Suppressor macrophage treated with lipopolysaccharide for 1 hour (primary cell): ENCODE measurements around the gene EHBP1L1.
"Not testable (repeated sequence)": the region's sequence is repeated elsewhere in the genome, so short reads cannot be mapped to it uniquely, and the experiment has no call there.

Experiments used
- DNase-seq, 3 donors: peaks; one replicate each; pipeline ENCODE4 v3.0.0-alpha.2; 2020 to 2022

EHBP1L1 gene

GRCh38 chr11:65560555-65561418, 15.1 kb upstream of the EHBP1L1 start:
- no peak for DNase-seq

GRCh38 chr11:65562020-65562419, 13.8 kb upstream of the EHBP1L1 start:
- DNase-seq, result no peak

GRCh38 chr11:65562788-65563187, 13.1 kb upstream of the EHBP1L1 start:
- no peak for DNase-seq

- DNase-seq, result peak; percentile 45 to 55 (median 51)
These were observed 12.3 kb upstream of the EHBP1L1 start for GRCh38 chr11:65563601-65564000.

GRCh38 chr11:65564879-65565559, 10.8 kb upstream of the EHBP1L1 start:
- not testable (repeated sequence) for DNase-seq

GRCh38 chr11:65565624-65566453, 10.0 kb upstream of the EHBP1L1 start:
- no peak for DNase-seq

- peak in 1 of 3 donors; percentile 52 for DNase-seq
These were observed 6.5 kb upstream of the EHBP1L1 start for GRCh38 chr11:65569164-65569972.

- DNase-seq, result peak; percentile 99
These were observed 5.6 kb upstream of the EHBP1L1 start, which contains the start of gene ZNRD2 for GRCh38 chr11:65569973-65570918. TSS of gene ZNRD2 (plus strand) at chr11:65570477. CDS start at chr11:65570492, 15 bp downstream.

- DNase-seq, result no peak
These were observed 4.4 kb upstream of the EHBP1L1 start for GRCh38 chr11:65571420-65571819.

GRCh38 chr11:65571940-65572339, 3.9 kb upstream of the EHBP1L1 start:
- DNase-seq, result no peak

- DNase-seq, result peak; percentile 90 to 95 (median 92)
These were observed 3.3 kb upstream of the EHBP1L1 start, which contains the start of gene FAM89B for GRCh38 chr11:65572356-65573051. TSS of gene FAM89B (plus strand) at chr11:65572538. CDS start at chr11:65572670, 132 bp downstream.

GRCh38 chr11:65573391-65574079, 2.3 kb upstream of the EHBP1L1 start:
- no peak for DNase-seq

- peak; percentile 99 to 100 (median 99) for DNase-seq
These were observed 1.6 kb upstream of the EHBP1L1 start for GRCh38 chr11:65574109-65574810.

GRCh38 chr11:65574811-65575567, 864 bp upstream of the EHBP1L1 start:
- no peak for DNase-seq

- DNase-seq, result peak; percentile 62 to 74 (median 65)
These were observed 496 bp downstream of the EHBP1L1 start for GRCh38 chr11:65576232-65576866.

GRCh38 chr11:65576867-65577755, 1.3 kb downstream of the EHBP1L1 start:
- peak; percentile 96 to 98 (median 97) for DNase-seq

GRCh38 chr11:65577756-65578109, 1.9 kb downstream of the EHBP1L1 start:
- DNase-seq, result no peak
